H9 (cell line): ENCODE measurements around the gene PHYHIPL. TPM values are rescaled to one million over a fixed set of nuclear protein-coding genes. Genes with fewer than 3 reads are reported as not detected.

Experiments
- DNase-seq: peaks from one replicate; pipeline ENCODE4 v3.0.0-alpha.2; 2017
- H2AFZ ChIP-seq: one replicate; pipeline ENCODE4 v1.6.1; 2013; ENCODE audit warnings: mild to moderate bottlenecking, low read length, control low read depth, moderate library complexity
- H2AK5ac ChIP-seq: 2 replicates; pipeline ENCODE4 v1.6.1; 2013; ENCODE audit warnings: low read length, control low read depth, mixed read lengths; ENCODE audit not compliant: insufficient read length
- H2BK120ac ChIP-seq: one replicate; pipeline ENCODE4 v1.6.1; 2013; ENCODE audit warnings: low read depth, mild to moderate bottlenecking, low read length, control low read depth, inconsistent platforms; ENCODE audit not compliant: poor library complexity, severe bottlenecking
- H2BK12ac ChIP-seq: 2 replicates; pipeline ENCODE4 v1.6.1; 2013; ENCODE audit warnings: low read length, control low read depth, mixed read lengths, low read depth; ENCODE audit not compliant: insufficient read length
- H2BK15ac ChIP-seq: 2 replicates; pipeline ENCODE4 v1.6.1; 2013; ENCODE audit warnings: low read depth, low read length, control low read depth
- H2BK20ac ChIP-seq: one replicate; pipeline ENCODE4 v1.6.1; 2013; ENCODE audit warnings: low read depth, mild to moderate bottlenecking, low read length, control low read depth, inconsistent platforms; ENCODE audit not compliant: poor library complexity, severe bottlenecking
- H2BK5ac ChIP-seq: 2 replicates; pipeline ENCODE4 v1.6.1; 2013; ENCODE audit warnings: low read length, control low read depth, mixed read lengths; ENCODE audit not compliant: insufficient read length
- H3K14ac ChIP-seq: 2 replicates; pipeline ENCODE4 v1.6.1; 2013; ENCODE audit warnings: low read length, control low read depth; ENCODE audit not compliant: insufficient read depth
- H3K18ac ChIP-seq: 2 replicates; pipeline ENCODE4 v1.6.1; 2013; ENCODE audit warnings: low read depth, mild to moderate bottlenecking, mixed read lengths, low read length, control low read depth; ENCODE audit not compliant: insufficient read length
- H3K23ac ChIP-seq: 2 replicates; pipeline ENCODE4 v1.6.1; 2013; ENCODE audit warnings: low read length, control low read depth, mixed read lengths, low read depth; ENCODE audit not compliant: insufficient read length
- H3K23me2 ChIP-seq: 2 replicates; pipeline ENCODE4 v1.6.1; 2013; ENCODE audit warnings: low read depth, mild to moderate bottlenecking, mixed read lengths, low read length, control low read depth; ENCODE audit not compliant: insufficient read length, poor library complexity, severe bottlenecking
- H3K27ac ChIP-seq: 2 replicates; pipeline ENCODE4 v1.5.1; 2013; ENCODE audit warnings: low read length, control low read depth, mixed read lengths, low read depth; ENCODE audit not compliant: insufficient read length
- H3K27me3 ChIP-seq: 2 replicates; pipeline ENCODE4 v1.6.1; 2013; ENCODE audit warnings: low read length, control low read depth, inconsistent platforms; ENCODE audit not compliant: insufficient read depth
- H3K4ac ChIP-seq: 2 replicates; pipeline ENCODE4 v1.6.1; 2013; ENCODE audit warnings: low read depth, mild to moderate bottlenecking, control low read depth, inconsistent platforms, low read length, moderate library complexity
- H3K4me1 ChIP-seq: 2 replicates; pipeline ENCODE4 v1.6.1; 2013; ENCODE audit warnings: low read length, control low read depth, inconsistent platforms; ENCODE audit not compliant: insufficient read depth
- H3K4me2 ChIP-seq: 2 replicates; pipeline ENCODE4 v1.6.1; 2013; ENCODE audit warnings: low read length, control low read depth, mixed read lengths; ENCODE audit not compliant: insufficient read length, insufficient read depth
- H3K56ac ChIP-seq: 2 replicates; pipeline ENCODE4 v1.6.1; 2013; ENCODE audit warnings: low read depth, mild to moderate bottlenecking, mixed read lengths, low read length, control low read depth; ENCODE audit not compliant: insufficient read length
- H3K79me1 ChIP-seq: 2 replicates; pipeline ENCODE4 v1.6.1; 2013; ENCODE audit warnings: low read depth, mild to moderate bottlenecking, moderate library complexity, low read length, control low read depth, inconsistent platforms; ENCODE audit not compliant: insufficient read depth, poor library complexity, severe bottlenecking
- H3K79me2 ChIP-seq: 2 replicates; pipeline ENCODE4 v1.6.1; 2013; ENCODE audit warnings: low read length, control low read depth, inconsistent platforms; ENCODE audit not compliant: insufficient read depth
- H3K9ac ChIP-seq: 2 replicates; pipeline ENCODE4 v1.6.1; 2013; ENCODE audit warnings: low read length, control low read depth, mixed read lengths; ENCODE audit not compliant: insufficient read length; ENCODE audit errors: extremely low read depth
- H3K9me3 ChIP-seq: one replicate; pipeline ENCODE4 v1.6.1; 2013; ENCODE audit warnings: low read depth, low read length, inconsistent platforms; ENCODE audit not compliant: control insufficient read depth
- H3T11ph ChIP-seq: one replicate; pipeline ENCODE4 v1.6.1; 2013; ENCODE audit warnings: mild to moderate bottlenecking, low read length, control low read depth, inconsistent platforms
- H4K20me1 ChIP-seq: one replicate; pipeline ENCODE4 v1.6.1; 2013; ENCODE audit not compliant: control insufficient read depth, insufficient read length, insufficient read depth
- H4K5ac ChIP-seq: 2 replicates; pipeline ENCODE4 v1.6.1; 2013; ENCODE audit warnings: low read depth, mild to moderate bottlenecking, mixed read lengths, low read length, control low read depth; ENCODE audit not compliant: insufficient read length
- H4K8ac ChIP-seq: replicated peaks from 2 replicates; pipeline ENCODE4 v1.6.1; 2013; ENCODE audit warnings: low read length, control low read depth, mixed read lengths, low read depth; ENCODE audit not compliant: insufficient read length
- H4K91ac ChIP-seq: 2 replicates; pipeline ENCODE4 v1.6.1; 2013; ENCODE audit warnings: low read depth, mild to moderate bottlenecking, moderate library complexity, mixed read lengths, low read length, control low read depth; ENCODE audit not compliant: insufficient read length
- H3K27ac Mint-ChIP-seq, 3 experiments: 2 replicates in 2 of 3; 3 replicates in 1 of 3; pipeline ENCODE4 v1.8.0; 2020 to 2021; ENCODE audit warnings: mixed read lengths in 3 of 3, mild to moderate bottlenecking in 1 of 3, moderate library complexity in 1 of 3
- H3K27me3 Mint-ChIP-seq: 2 replicates; pipeline ENCODE4 v1.8.0; 2021; ENCODE audit warnings: low read depth, mild to moderate bottlenecking, moderate library complexity, mixed read lengths
- H3K36me3 Mint-ChIP-seq, 3 experiments: 2 replicates in 2 of 3; 3 replicates in 1 of 3; pipeline ENCODE4 v1.8.0; 2020 to 2021; ENCODE audit warnings: low read depth in 3 of 3, mixed read lengths in 3 of 3; ENCODE audit not compliant: insufficient read depth in 1 of 3
- H3K4me1 Mint-ChIP-seq, 2 experiments: 2 replicates each; pipeline ENCODE4 v1.8.0; 2020; ENCODE audit warnings: mixed read lengths in 2 of 2
- H3K4me3 Mint-ChIP-seq, 2 experiments: 2 replicates in 1 of 2; 3 replicates in 1 of 2; pipeline ENCODE4 v1.8.0; 2020 to 2021; ENCODE audit warnings: mild to moderate bottlenecking in 2 of 2, mixed read lengths in 2 of 2, moderate library complexity in 1 of 2
- H3K9me3 Mint-ChIP-seq, 2 experiments: 2 replicates in 1 of 2; 3 replicates in 1 of 2; pipeline ENCODE4 v1.8.0; 2020; ENCODE audit warnings: mild to moderate bottlenecking in 2 of 2, mixed read lengths in 2 of 2, moderate library complexity in 1 of 2
- CTCF ChIP-seq: fragments of 200-600 bp; sonication (generic); conservative IDR thresholded peaks from 3 replicates; pipeline ENCODE4 v1.8.0; 2021; ENCODE audit warnings: antibody characterized with exemption, mild to moderate bottlenecking
- WGBS: extraction: QIAGEN DNeasy Blood & Tissue Kit; methylation state at CpG from one replicate; pipeline ENCODE4 v1.1.7; 2013; ENCODE audit warnings: missing lambda C conversion rate, low lambda C conversion rate, mixed read lengths; ENCODE audit not compliant: insufficient read length; ENCODE audit errors: extremely low coverage; 5-methylcytosine and 5-hydroxymethylcytosine counted together
- total RNA-seq: library from RNA; stranded (reverse); gene quantifications from 2 replicates; pipeline ENCODE4 v1.2.1, GENCODE V29; 2021

PHYHIPL gene
- total RNA-seq, 1 experiment from 2014 or later = 0.44 TPM

GRCh38 chr10:59268460-59268859, 92.0 kb downstream of the PHYHIPL start:
- Histone ChIP-seq H3K4ac (no peak overlapping the region), H3K14ac (no peak overlapping the region), H3K4me1 (no peaks in the 10 kb centered on the region), H3K79me1 (no peaks in the 10 kb centered on the region), H3K27ac (no peak overlapping the region), H3K18ac (no peak overlapping the region), H3K23ac (no peak overlapping the region), H2BK15ac (no peak overlapping the region), H3K9ac (no peak overlapping the region), H4K8ac (no peak overlapping the region), H3T11ph (no peak overlapping the region), H2BK12ac (no peak overlapping the region), H4K91ac (no peak overlapping the region), H3K9me3 (no peaks in the 10 kb centered on the region), H3K23me2 (no peaks in the 10 kb centered on the region), H2BK120ac (no peak overlapping the region), H3K27me3 (no peaks in the 10 kb centered on the region), H3K4me2 (no peak overlapping the region), H4K20me1 (no peaks in the 10 kb centered on the region), H4K5ac (no peak overlapping the region), H3K79me2 (no peaks in the 10 kb centered on the region), H3K56ac (no peak overlapping the region), H2AK5ac (no peak overlapping the region), H2BK5ac (no peak overlapping the region), H2AFZ (no peak overlapping the region), H2BK20ac (no peak overlapping the region)
- no peaks in the 10 kb centered on the region for H3K4me1 Mint-ChIP-seq
- H3K4me3 Mint-ChIP-seq = no peak overlapping the region
- no peak for DNase-seq
- TF ChIP-seq CTCF = no peak
- H3K27ac Mint-ChIP-seq = no peak overlapping the region
- H3K9me3 Mint-ChIP-seq = no peaks in the 10 kb centered on the region
- WGBS = no CpG with 5 or more reads among the region's 7 CpGs
- H3K27me3 Mint-ChIP-seq = peaks cover 2% of the 10 kb centered on the region
- H3K36me3 Mint-ChIP-seq = no peaks in the 10 kb centered on the region
